ENCODE results near the gene GGTA1. TPM values are rescaled to one million over a fixed set of nuclear protein-coding genes. Genes with fewer than 3 reads are reported as not detected.

The GGTA1 gene
- total RNA-seq, 1 experiment from 2014 or later, result not detected

- Mint-ChIP-seq H3K36me3 (no peaks in the 10 kb centered on the region), H3K27ac (no peak overlapping the region), H3K4me1 (peaks cover 18% of the 10 kb centered on the region), H3K27me3 (ENCODE audit: low read depth) (peaks cover 8% of the 10 kb centered on the region), H3K4me3 (no peak overlapping the region), H3K9me3 (peaks cover 9% of the 10 kb centered on the region)
- ChIA-PET CTCF (no interaction called here), POLR2A (interaction anchor here (0.6 kb wide), 1 partner anchor 141 kb away, joined by 3 read pairs; the partner anchor contains the start of gene DAB2IP)
- ATAC-seq (no peak), DNase-seq (ENCODE audit: low spot score) (no peak)
- TF ChIP-seq NFATC4 (CRISPR knock-in tag; IDR thresholded peaks at IDR 0.05) (no peak), MYBL2 (CRISPR knock-in tag; IDR thresholded peaks at IDR 0.05) (no peak), KAT7 (CRISPR knock-in tag; IDR thresholded peaks at IDR 0.05; ENCODE audit: borderline replicate concordance) (no peak), MXD4 (CRISPR knock-in tag; IDR thresholded peaks at IDR 0.05; ENCODE audit: borderline replicate concordance) (no peak), ZNF263 (CRISPR knock-in tag; IDR thresholded peaks at IDR 0.05; ENCODE audit: low read depth) (no peak), TEAD4 (CRISPR knock-in tag; IDR thresholded peaks at IDR 0.05) (no peak), ARID4B (CRISPR knock-in tag; IDR thresholded peaks at IDR 0.05; ENCODE audit: borderline replicate concordance) (no peak), TEAD1 (CRISPR knock-in tag; IDR thresholded peaks at IDR 0.05) (no peak), NR3C1 (CRISPR knock-in tag; conservative IDR thresholded peaks at IDR 0.05; ENCODE audit: low read depth) (no peak), FOXK1 (CRISPR knock-in tag; IDR thresholded peaks at IDR 0.05) (no peak), ELF4 (CRISPR knock-in tag; IDR thresholded peaks at IDR 0.05; ENCODE audit: low read depth) (no peak), CTCF (IDR thresholded peaks at IDR 0.05) (no peak), ZNF121 (CRISPR knock-in tag; IDR thresholded peaks at IDR 0.05) (no peak), FOXJ3 (CRISPR knock-in tag; IDR thresholded peaks at IDR 0.05; ENCODE audit: borderline replicate concordance) (no peak), SMAD3 (CRISPR knock-in tag; IDR thresholded peaks at IDR 0.05; ENCODE audit: borderline replicate concordance) (no peak)
Observed at GRCh38 chr9:121510766-121511550, 11.3 kb upstream of the GGTA1 start.

GRCh38 chr9:121509180-121509579 lies 9.5 kb upstream of the GGTA1 start:
- ChIA-PET CTCF (interaction anchor here (0.6 to 2.3 kb wide), 4 partner anchors 9 to 212 kb away, joined by 3 to 10 read pairs (median 4); partner anchors contain the start of gene GGTA1), POLR2A (interaction anchor here (0.7 kb wide), 1 partner anchor 19 kb away, joined by 4 read pairs; no protein-coding TSS in a partner anchor)
- Mint-ChIP-seq H3K4me1 (peaks cover 27% of the 10 kb centered on the region), H3K27me3 (ENCODE audit: low read depth) (peaks cover 12% of the 10 kb centered on the region; the same call in 1 of the 2 replicates), H3K36me3 (no peaks in the 10 kb centered on the region), H3K9me3 (peaks cover 5% of the 10 kb centered on the region), H3K4me3 (no peak overlapping the region), H3K27ac (no peak overlapping the region)
- DNase-seq (ENCODE audit: low spot score), result no peak
- ATAC-seq, result no peak
- TF ChIP-seq FOXP1 (CRISPR knock-in tag; IDR thresholded peaks at IDR 0.05; ENCODE audit: borderline replicate concordance) (no peak), TEAD1 (CRISPR knock-in tag; IDR thresholded peaks at IDR 0.05) (no peak), ZNF532 (CRISPR knock-in tag; IDR thresholded peaks at IDR 0.05; ENCODE audit: borderline replicate concordance) (no peak), MLX (CRISPR knock-in tag; IDR thresholded peaks at IDR 0.05) (no peak), ERG (CRISPR knock-in tag; IDR thresholded peaks at IDR 0.05) (no peak)
